MM.1S (cell line): ENCODE measurements around the gene ALS2.

Experiments
- CTCF ChIP-seq: fragments of 300-600 bp; sonication (generic); IDR thresholded peaks from 2 replicates; pipeline ENCODE4 v1.5.1; 2016; ENCODE audit warnings: antibody characterized with exemption, low read length, mixed read lengths
- EZH2 ChIP-seq: fragments of 300-600 bp; sonication (generic); optimal IDR thresholded peaks from 2 replicates; pipeline ENCODE3; 2017; ENCODE audit warnings: low read depth, mild to moderate bottlenecking, antibody characterized with exemption, low read length, mixed read lengths

GRCh38 chr2:201675454-201675853 lies 105.3 kb downstream of the ALS2 start:
- no peak for TF ChIP-seq CTCF
- TF ChIP-seq EZH2: no peak
